Cardiac fibroblast (primary cell): Measurements from ENCODE around the gene BICRA.

Experiments used
- DNase-seq, 2 donors: peaks; one replicate each; pipeline versions ENCODE4 v3.0.0 to v3.0.0-alpha.2; 2010; ENCODE audit warnings: low read depth in 2 of 2
- H3K4me3 ChIP-seq, 2 donors: replicated peaks in 1 of 2; 1 replicate in 1 of 2; 2 replicates in 1 of 2; pipeline ENCODE4 v1.5.1; 2011; ENCODE audit warnings: low read depth in 2 of 2, low read length in 2 of 2, mild to moderate bottlenecking in 2 of 2, moderate library complexity in 1 of 2
- CTCF ChIP-seq: IDR thresholded peaks from one replicate; pipeline ENCODE4 v1.5.1; 2011; ENCODE audit warnings: low read depth, mild to moderate bottlenecking, low read length, inconsistent platforms

Gene BICRA

GRCh38 chr19:47652285-47652684 is 43.4 kb downstream of the BICRA start:
- TF ChIP-seq CTCF: no peak
- H3K4me3 ChIP-seq: no peak overlapping the region
- no peak for DNase-seq

GRCh38 chr19:47653856-47654255 is 44.9 kb downstream of the BICRA start:
- H3K4me3 ChIP-seq: no peak overlapping the region
- no peak for DNase-seq
- no peak for TF ChIP-seq CTCF

- no peak overlapping the region for H3K4me3 ChIP-seq
- no peak for TF ChIP-seq CTCF
- no peak for DNase-seq
These were observed 48.8 kb downstream of the BICRA start for GRCh38 chr19:47657719-47658118.

- no peak for TF ChIP-seq CTCF
- peak in 1 of 2 donors; percentile 84 for DNase-seq
- H3K4me3 ChIP-seq: no peak overlapping the region
These were observed 49.8 kb downstream of the BICRA start for GRCh38 chr19:47658431-47659348.

DNA sequence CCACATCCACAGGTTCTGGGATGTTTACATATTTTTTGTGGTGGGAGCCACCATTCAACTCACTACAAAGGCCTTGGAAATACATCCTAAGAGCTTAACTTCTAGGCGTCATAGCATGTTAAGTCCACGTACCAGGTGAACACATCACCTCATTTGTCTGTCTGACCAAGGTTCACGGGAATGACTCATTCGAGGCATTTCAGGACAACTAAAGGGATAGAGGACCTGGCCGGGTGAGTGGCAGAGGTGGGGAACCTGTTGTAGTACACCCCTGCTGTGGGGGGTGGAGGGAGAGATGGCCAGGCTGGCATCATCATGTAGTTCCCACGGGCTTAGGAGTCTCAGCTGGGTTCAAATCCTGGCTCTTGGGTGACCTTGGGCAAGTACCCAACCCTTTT is 51.5 kb downstream of the BICRA start:
- no peak for TF ChIP-seq CTCF
- DNase-seq: no peak
- H3K4me3 ChIP-seq: no peak overlapping the region

DNA sequence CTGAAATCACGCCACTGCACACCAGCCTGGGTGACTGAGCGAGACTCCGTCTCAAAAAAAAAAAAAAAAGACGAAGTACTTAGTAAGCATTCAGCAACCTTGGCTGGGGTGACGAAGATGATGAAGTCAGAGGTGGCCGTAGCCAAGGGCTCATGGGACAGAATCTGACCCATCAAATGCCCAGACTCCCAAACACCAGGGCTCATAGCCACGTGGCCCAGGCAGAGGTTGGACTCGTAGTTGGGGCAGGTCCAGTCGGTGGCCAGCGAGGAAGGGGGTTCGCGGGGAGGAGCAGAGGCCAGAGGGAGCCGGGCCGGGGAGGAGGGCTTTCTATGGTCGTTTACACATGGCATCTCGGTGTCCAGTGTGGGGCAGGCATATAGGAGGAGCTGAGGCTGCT is 52.2 kb downstream of the BICRA start:
- peak in 1 of 2 donors; percentile 42 for DNase-seq
- H3K4me3 ChIP-seq: no peak overlapping the region
- TF ChIP-seq CTCF: no peak
